ENCODE results near the gene GPRC5B.
A peak's percentile ranks its signal among the peaks of the same experiment; 100 is the strongest.

GPRC5B gene, protein sequence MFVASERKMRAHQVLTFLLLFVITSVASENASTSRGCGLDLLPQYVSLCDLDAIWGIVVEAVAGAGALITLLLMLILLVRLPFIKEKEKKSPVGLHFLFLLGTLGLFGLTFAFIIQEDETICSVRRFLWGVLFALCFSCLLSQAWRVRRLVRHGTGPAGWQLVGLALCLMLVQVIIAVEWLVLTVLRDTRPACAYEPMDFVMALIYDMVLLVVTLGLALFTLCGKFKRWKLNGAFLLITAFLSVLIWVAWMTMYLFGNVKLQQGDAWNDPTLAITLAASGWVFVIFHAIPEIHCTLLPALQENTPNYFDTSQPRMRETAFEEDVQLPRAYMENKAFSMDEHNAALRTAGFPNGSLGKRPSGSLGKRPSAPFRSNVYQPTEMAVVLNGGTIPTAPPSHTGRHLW

GRCh38 chr16:19884611-19885450 is at the start of gene GPRC5B:
GPRC5B (minus strand) TSS chr16:19884848; CDS start chr16:19872845, 12,003 bp downstream.
- H2AFZ ChIP-seq (ENCODE audit: low read depth, low read length): peak within 1 kb of the TSS; percentile 52
- H3K9me3 ChIP-seq (ENCODE audit: low read length): peaks cover 4% of the 10 kb centered on the region
- H3K27me3 ChIP-seq (ENCODE audit: insufficient read depth, low read length): no peaks in the 10 kb centered on the region
- H3K4me3 ChIP-seq (ENCODE audit: low read length): peak within 1 kb of the TSS; percentile 84
- H3K4me1 ChIP-seq (ENCODE audit: insufficient read depth, low read length): peaks cover 21% of the 10 kb centered on the region
- H3K36me3 ChIP-seq (ENCODE audit: insufficient read depth, low read length): no peaks in the 10 kb centered on the region

GRCh38 chr16:19933740-19934139 is 49.1 kb upstream of the GPRC5B start:
- Histone ChIP-seq H3K4me3 (ENCODE audit: low read length) (no peak overlapping the region), H2AFZ (ENCODE audit: low read depth, low read length) (no peak overlapping the region), H3K4me1 (ENCODE audit: insufficient read depth, low read length) (no peaks in the 10 kb centered on the region), H3K27me3 (ENCODE audit: insufficient read depth, low read length) (no peaks in the 10 kb centered on the region), H3K9me3 (ENCODE audit: low read length) (no peaks in the 10 kb centered on the region), H3K36me3 (ENCODE audit: insufficient read depth, low read length) (no peaks in the 10 kb centered on the region)

GRCh38 chr16:19929062-19929511 is 44.4 kb upstream of the GPRC5B start:
- H3K4me1 ChIP-seq (ENCODE audit: insufficient read depth, low read length): no peaks in the 10 kb centered on the region
- no peak overlapping the region for H2AFZ ChIP-seq (ENCODE audit: low read depth, low read length)
- H3K36me3 ChIP-seq (ENCODE audit: insufficient read depth, low read length): no peaks in the 10 kb centered on the region
- no peaks in the 10 kb centered on the region for H3K27me3 ChIP-seq (ENCODE audit: insufficient read depth, low read length)
- no peak overlapping the region for H3K4me3 ChIP-seq (ENCODE audit: low read length)
- H3K9me3 ChIP-seq (ENCODE audit: low read length): no peaks in the 10 kb centered on the region

- no peaks in the 10 kb centered on the region for H3K36me3 ChIP-seq (ENCODE audit: insufficient read depth, low read length)
- H3K27me3 ChIP-seq (ENCODE audit: insufficient read depth, low read length): no peaks in the 10 kb centered on the region
- no peaks in the 10 kb centered on the region for H3K4me1 ChIP-seq (ENCODE audit: insufficient read depth, low read length)
- no peaks in the 10 kb centered on the region for H3K9me3 ChIP-seq (ENCODE audit: low read length)
- no peak overlapping the region for H3K4me3 ChIP-seq (ENCODE audit: low read length)
- H2AFZ ChIP-seq (ENCODE audit: low read depth, low read length): no peak overlapping the region
These were observed 43.8 kb upstream of the GPRC5B start for GRCh38 chr16:19928432-19928831.

GRCh38 chr16:19926449-19927390 is 42.1 kb upstream of the GPRC5B start:
- H3K27me3 ChIP-seq (ENCODE audit: insufficient read depth, low read length): no peaks in the 10 kb centered on the region
- no peaks in the 10 kb centered on the region for H3K9me3 ChIP-seq (ENCODE audit: low read length)
- no peaks in the 10 kb centered on the region for H3K36me3 ChIP-seq (ENCODE audit: insufficient read depth, low read length)
- H3K4me3 ChIP-seq (ENCODE audit: low read length): no peak overlapping the region
- H3K4me1 ChIP-seq (ENCODE audit: insufficient read depth, low read length): no peaks in the 10 kb centered on the region
- no peak overlapping the region for H2AFZ ChIP-seq (ENCODE audit: low read depth, low read length)

- H3K9me3 ChIP-seq (ENCODE audit: low read length): no peaks in the 10 kb centered on the region
- no peaks in the 10 kb centered on the region for H3K27me3 ChIP-seq (ENCODE audit: insufficient read depth, low read length)
- H3K36me3 ChIP-seq (ENCODE audit: insufficient read depth, low read length): no peaks in the 10 kb centered on the region
- H2AFZ ChIP-seq (ENCODE audit: low read depth, low read length): no peak overlapping the region
- H3K4me1 ChIP-seq (ENCODE audit: insufficient read depth, low read length): no peaks in the 10 kb centered on the region
- H3K4me3 ChIP-seq (ENCODE audit: low read length): no peak overlapping the region
These were observed 38.7 kb upstream of the GPRC5B start for GRCh38 chr16:19923396-19923795.

DNA sequence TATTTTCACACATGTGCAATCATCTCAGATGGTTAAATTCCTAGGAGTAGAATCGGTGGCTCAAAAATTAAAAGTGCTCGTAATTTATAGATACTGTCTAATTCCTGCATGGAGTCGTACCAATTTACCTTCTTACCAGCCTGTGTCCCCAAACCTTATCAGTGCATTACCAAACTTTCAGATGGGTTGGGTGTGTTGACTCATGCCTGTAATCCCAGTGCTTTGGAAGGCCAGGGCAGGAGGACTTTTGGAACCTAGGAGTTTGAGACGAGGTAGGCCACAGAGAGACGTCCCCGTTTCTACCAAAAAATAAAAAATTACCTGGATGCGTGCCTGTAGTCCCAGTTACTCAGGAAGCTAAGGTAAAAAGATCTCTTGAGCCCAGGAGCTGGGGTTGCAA is 34.5 kb upstream of the GPRC5B start:
- H3K27me3 ChIP-seq (ENCODE audit: insufficient read depth, low read length): no peaks in the 10 kb centered on the region
- no peaks in the 10 kb centered on the region for H3K4me1 ChIP-seq (ENCODE audit: insufficient read depth, low read length)
- H2AFZ ChIP-seq (ENCODE audit: low read depth, low read length): no peak overlapping the region
- H3K4me3 ChIP-seq (ENCODE audit: low read length): no peak overlapping the region
- no peaks in the 10 kb centered on the region for H3K36me3 ChIP-seq (ENCODE audit: insufficient read depth, low read length)
- no peaks in the 10 kb centered on the region for H3K9me3 ChIP-seq (ENCODE audit: low read length)

- H3K27me3 ChIP-seq (ENCODE audit: insufficient read depth, low read length): no peaks in the 10 kb centered on the region
- no peaks in the 10 kb centered on the region for H3K36me3 ChIP-seq (ENCODE audit: insufficient read depth, low read length)
- H3K9me3 ChIP-seq (ENCODE audit: low read length): no peaks in the 10 kb centered on the region
- no peaks in the 10 kb centered on the region for H3K4me1 ChIP-seq (ENCODE audit: insufficient read depth, low read length)
- no peak overlapping the region for H2AFZ ChIP-seq (ENCODE audit: low read depth, low read length)
- no peak overlapping the region for H3K4me3 ChIP-seq (ENCODE audit: low read length)
These were observed 31.4 kb upstream of the GPRC5B start for GRCh38 chr16:19916064-19916463.

DNA sequence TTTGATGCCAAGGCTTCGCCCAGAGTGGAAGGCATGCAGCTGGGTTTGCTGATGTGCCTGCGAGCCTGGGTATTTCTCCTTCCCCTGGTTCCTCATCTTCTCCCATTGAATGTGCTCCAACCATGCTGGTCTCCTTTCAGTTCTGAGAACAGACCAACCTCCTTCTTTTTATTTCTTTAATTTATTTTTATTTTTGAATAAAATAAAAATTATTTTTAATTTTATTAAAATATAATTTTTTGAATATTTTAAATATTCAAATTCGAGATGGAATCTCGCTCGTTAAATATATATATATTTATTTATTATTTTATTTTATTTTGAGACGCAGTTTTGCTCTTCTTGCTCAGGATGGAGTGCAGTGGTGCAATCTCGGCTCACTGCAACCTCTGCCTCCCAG is 30.2 kb upstream of the GPRC5B start:
- Histone ChIP-seq H2AFZ (ENCODE audit: low read depth, low read length) (no peak overlapping the region), H3K4me1 (ENCODE audit: insufficient read depth, low read length) (no peaks in the 10 kb centered on the region), H3K4me3 (ENCODE audit: low read length) (no peak overlapping the region), H3K27me3 (ENCODE audit: insufficient read depth, low read length) (no peaks in the 10 kb centered on the region), H3K9me3 (ENCODE audit: low read length) (no peaks in the 10 kb centered on the region), H3K36me3 (ENCODE audit: insufficient read depth, low read length) (no peaks in the 10 kb centered on the region)

DNA sequence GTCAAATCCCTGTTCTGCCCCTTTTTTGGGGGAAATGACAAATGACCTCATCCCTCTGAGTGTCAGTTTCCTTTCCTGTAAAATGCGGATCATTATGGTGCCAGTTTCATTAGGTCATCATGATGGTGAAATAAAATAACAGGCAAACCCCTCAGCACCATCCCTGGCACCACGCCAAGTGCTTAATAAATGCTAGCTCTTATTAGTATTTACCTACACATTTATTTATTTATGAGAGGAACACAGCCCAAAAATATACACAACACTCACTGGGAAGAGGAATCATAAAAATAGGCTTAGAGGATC is 28.6 kb upstream of the GPRC5B start:
- Histone ChIP-seq H3K27me3 (ENCODE audit: insufficient read depth, low read length) (no peaks in the 10 kb centered on the region), H3K36me3 (ENCODE audit: insufficient read depth, low read length) (no peaks in the 10 kb centered on the region), H3K4me1 (ENCODE audit: insufficient read depth, low read length) (no peaks in the 10 kb centered on the region), H2AFZ (ENCODE audit: low read depth, low read length) (no peak overlapping the region), H3K4me3 (ENCODE audit: low read length) (no peak overlapping the region), H3K9me3 (ENCODE audit: low read length) (no peaks in the 10 kb centered on the region)

- Histone ChIP-seq H2AFZ (ENCODE audit: low read depth, low read length) (no peak overlapping the region), H3K36me3 (ENCODE audit: insufficient read depth, low read length) (no peaks in the 10 kb centered on the region), H3K9me3 (ENCODE audit: low read length) (no peaks in the 10 kb centered on the region), H3K4me1 (ENCODE audit: insufficient read depth, low read length) (no peaks in the 10 kb centered on the region), H3K4me3 (ENCODE audit: low read length) (no peak overlapping the region), H3K27me3 (ENCODE audit: insufficient read depth, low read length) (no peaks in the 10 kb centered on the region)
These were observed 28.0 kb upstream of the GPRC5B start for GRCh38 chr16:19912455-19913339.
